Eye (tissue), 1 donor: ENCODE results near the gene FANCE.
A peak's percentile ranks its signal among the peaks of the same experiment; 100 is the strongest.
"Not testable (repeated sequence)": the region's sequence is repeated elsewhere in the genome, so short reads cannot be mapped to it uniquely, and the experiment has no call there.

ENCODE experiments used
- DNase-seq: peaks from one replicate; pipeline ENCODE4 v3.0.0-alpha.2; 2015

FANCE gene

DNA sequence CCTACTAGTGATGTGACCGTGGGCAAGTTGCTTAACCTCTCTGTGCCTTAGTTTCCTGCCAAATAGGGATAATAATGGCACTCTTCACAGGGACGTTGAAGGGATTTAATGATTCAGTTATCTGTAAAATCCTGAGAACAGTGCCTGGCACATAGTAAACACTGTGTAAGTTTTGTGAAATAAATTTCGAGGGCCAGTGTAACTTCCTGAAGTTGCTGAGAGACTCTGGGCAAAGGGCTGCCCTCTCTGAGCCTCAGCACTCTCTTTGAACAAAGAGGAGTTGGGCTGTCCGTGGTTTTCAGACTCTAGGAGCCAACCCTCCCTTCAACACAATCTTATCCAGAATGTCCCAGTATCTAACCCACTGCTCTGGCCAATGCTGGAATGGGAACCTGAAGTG, 47.2 kb downstream of the FANCE start:
- DNase-seq = no peak

DNA sequence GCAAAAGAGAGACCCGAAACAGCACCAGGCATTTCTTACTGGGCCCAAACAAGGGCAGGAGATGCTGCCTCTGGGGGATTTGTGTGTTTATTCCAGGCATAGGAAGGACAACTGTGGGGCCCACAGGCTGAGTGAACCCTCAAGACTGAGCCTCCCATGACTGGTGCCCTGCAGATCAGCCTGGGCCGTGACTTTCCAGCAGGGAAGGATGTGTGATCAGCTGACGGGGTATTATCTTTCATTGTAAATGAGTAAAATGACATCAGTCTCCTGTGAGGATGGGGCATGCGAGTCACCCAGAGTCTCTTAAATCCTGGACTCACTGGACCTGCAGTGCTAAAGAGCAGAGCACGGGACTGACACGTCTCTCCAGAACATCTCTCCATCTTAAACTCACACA, 48.6 kb downstream of the FANCE start:
- no peak for DNase-seq

DNA sequence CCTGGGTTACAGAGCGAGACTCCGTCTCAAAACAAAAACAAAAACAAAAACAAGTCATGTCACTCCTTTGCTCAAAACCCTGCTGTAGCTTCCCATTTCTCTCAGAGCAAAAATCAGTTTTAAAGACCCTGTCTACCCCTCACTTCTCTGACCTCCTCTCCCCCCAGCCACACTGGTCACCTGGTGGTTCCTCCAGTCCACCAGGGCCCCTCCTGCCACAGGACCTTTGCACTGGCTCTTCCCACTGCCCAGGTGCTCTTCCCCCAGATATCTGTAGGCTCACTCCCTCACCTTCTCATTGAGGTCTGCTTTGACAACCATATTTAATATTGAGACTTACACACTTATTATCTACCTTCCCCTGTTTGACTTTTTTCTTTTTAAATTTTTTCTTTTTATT, 49.6 kb downstream of the FANCE start:
- DNase-seq = no peak

DNA sequence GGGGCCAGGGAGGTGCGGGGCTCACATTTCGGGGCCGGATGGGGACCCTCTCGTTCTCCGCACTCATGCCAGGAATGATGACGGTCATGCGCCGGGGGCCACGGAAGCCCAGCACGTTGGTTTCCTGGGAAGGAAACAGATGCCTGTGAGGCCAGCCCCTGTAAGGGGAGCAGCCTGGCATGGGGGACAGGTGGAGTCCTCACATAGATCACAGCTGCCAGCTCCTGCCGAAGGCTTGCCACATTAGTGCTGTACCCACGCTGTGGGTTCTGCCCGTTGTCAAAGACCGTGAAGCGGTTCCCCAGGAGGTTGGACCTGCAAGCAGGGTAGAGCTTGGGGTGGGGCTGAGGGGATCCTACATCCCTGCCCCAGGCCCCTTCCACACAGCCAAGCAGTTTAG, 51.4 kb downstream of the FANCE start:
- DNase-seq = no peak

DNA sequence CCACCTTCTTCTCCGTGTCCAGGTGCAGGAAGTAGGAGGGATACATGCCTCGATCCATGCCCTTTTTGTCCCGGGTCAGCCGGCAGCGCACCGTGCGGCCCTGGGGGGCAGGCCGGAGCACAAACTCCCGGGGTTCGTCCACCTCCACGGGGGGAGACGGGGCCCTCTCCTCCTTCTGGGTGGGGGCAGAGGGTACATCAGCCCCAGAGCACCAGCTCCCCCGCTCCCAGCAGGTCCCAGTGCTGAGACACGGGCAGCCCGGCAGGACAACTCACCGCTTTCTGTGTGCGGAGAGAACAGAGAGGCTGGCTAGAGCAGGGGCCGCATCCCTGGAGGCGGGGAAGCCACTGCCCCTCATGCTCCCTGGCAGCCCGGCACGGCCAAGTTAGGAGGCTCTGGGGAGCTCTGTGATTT, 53.9 kb downstream of the FANCE start:
- no peak for DNase-seq

DNA sequence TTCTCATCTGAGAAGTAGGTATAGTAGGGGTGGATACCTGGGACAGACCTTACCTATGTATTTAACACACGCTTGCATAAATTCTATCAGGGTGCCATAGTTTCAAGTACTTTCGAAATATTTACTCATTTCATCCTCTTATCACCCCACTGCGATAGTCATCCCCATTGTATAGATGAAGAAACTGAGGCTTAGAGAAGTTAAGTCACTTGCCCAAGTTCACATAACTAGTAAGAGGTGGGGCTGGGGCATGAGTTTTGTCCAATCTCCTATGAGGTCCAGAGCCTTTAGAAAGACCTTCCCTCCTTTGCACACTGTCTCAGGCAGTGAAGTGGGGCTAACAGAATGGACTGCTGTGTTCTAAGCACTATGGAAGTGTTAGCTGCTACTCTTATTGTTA, 54.4 kb downstream of the FANCE start:
- DNase-seq = no peak

DNA sequence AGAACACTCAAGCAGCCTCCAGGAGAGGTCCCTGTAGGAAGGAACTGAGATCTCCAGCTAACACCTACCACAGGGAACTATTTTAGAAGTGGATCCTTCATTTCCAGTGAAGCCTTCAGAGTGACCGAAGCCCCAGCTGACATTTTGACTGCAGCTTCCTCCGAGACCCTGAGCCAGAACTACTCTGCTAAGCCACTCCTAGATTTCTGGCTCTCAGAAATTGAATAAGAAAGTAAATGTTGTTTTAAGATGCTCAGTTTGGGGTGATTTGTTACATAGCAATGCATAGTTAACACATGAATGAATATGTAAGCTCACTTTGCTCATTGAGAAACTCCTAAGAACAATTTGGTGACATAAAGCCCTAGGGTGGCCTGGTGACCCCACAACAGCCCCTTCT, 55.1 kb downstream of the FANCE start:
- DNase-seq = no peak

DNA sequence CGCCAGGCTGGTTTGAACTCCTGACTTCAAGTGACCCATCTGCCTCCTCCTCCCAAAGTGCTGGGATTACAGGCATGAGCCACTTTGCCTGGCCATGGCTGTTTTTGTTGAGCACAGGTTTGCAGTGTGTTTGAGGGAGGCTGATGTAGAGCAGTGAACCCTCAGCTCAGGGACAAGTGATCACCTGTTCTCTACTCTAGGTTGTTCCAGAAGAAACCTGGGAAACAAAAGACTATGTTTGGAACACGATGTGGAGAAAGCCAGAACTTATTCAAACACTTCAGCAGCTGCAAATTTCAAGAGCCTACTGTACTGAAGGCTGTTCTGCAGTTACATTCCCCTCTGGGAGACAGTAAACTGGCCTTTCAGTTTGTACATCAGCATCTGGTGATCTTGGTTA, 55.9 kb downstream of the FANCE start:
- DNase-seq = no peak

DNA sequence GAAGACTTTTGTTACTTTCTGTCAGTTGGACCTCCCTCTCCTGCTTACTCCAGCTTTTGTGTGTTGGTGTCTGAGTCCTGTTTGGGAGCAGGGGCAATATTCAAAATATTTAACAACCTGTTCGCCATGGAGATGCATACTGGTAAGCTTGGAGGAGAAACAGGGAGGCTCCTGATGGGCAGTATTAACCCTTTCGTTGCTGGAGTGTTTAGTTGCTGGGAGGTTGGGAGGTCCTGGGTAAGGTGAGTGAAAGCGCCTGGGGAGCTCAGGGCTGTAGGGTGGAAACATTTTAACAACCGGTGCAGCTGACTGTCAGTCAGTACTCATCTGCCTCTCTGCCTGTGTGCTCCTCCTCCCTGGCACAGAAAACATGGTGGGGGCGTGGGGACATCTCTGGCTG, 56.4 kb downstream of the FANCE start:
- DNase-seq = no peak

DNA sequence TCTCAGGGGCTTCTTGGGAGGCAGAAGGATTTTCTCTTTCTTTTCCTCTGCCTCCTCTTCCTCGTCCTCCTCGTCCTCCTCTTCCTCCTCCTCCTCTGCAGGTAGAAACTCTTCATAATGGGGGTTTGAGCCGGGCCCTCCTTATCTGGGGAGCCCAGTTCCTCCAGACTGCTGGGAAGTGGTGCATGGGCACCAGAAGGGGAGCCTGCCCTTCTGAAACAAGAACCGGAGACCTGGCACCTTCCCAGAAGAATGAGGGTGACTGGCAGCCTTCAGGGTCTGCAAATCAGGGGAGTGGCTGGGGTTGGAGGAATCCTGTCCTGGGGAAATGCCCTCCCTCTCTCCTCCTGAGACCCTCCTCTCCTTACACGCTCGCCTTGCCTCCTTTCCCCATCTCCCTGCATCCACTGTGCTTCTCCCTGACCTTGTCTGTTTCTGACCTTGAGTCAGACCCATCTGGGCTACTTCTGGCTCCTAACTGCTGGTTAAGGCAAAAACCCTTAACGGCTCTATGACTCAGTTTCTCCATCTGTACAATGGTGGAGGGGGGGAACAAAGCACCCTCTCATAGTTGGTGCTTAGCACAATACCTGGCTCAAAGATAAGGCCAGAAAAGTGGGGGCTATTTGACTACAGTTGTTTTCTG, 58.9 kb downstream of the FANCE start:
- no peak for DNase-seq

DNA sequence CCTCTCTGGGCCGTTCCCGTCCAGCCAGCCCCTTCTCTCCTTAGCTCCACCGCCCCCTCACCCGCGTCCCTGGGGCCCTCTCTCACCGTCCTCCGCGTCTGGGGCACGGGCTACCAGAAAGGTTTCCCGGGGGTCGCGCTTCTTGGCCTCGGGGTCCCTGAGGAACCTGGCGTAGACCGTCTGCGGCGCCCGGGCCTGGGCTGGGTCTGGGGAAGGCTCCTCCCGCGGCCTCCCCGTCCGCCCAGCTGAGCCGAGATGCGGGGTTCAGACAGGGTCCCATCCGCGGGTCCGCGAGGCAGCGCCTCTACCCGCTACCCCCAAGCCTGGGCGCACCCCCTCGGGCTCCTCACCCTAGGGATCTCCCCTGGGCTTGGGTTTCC, 59.4 kb downstream of the FANCE start:
- DNase-seq = no peak

DNA sequence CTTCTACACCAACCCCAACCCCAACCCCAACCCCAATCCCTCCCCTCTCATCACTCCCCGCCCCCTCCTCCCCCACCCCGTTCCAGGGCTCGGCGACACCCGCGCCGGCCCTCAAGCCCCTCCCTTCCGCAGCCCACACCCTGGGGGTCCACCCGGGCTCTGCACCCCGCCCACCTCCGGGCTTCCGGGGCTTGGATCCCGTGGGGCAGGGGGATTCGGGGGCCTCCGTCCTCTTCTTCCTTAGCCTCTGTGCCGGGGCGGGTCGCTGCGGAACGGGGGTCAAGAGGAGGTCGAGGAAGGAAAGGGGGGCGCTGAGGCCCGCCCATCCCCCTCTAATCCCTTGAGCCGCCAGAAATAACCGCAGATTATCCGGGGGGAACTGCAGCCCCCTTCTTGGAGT, 59.9 kb downstream of the FANCE start:
- peak; percentile 67 for DNase-seq

DNA sequence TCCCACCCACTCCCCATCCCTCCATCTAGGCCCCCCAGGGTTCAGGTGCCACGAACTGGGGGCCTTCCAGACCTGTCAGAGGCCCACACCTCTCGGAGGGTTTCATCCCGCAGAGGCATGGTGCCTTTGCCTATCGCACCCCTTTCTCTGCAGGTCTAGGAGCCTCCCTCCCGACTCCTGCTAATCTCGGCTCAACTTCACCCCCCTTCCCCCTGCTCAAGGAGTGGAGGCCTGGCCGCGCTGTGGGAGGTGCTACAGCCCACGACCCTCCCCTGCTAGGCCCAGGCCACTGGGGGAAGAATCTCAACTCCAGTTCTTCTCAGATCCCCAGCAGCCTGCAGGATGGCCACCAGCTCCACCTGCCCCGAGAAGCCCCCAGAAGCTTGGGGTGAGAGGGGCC, 60.6 kb downstream of the FANCE start, which contains the start of gene TULP1:
Gene TULP1, minus strand, starts transcription at position 157 of the 400 bp plus-strand sequence. Its CDS starts 38 bp downstream, at position 119.
- no peak for DNase-seq

DNA sequence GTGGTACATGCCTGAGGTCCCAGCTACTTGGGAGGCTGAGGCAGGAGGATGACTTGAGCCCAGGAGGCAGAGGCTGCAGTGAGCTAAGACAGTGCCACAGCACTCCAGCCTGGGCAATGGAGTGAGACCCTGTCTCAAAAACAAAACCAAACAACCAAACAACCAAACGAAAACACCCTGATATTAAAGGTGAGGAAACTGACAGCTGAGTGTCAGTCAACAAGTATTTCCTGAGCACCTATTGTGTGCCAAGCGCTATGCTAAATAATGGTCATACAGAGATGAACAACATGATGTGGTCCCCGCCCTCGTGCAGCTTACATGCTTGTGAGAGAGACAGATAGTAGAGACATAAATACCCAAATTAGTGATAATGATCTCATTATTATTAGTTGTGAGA, 62.4 kb downstream of the FANCE start:
- no peak for DNase-seq

DNA sequence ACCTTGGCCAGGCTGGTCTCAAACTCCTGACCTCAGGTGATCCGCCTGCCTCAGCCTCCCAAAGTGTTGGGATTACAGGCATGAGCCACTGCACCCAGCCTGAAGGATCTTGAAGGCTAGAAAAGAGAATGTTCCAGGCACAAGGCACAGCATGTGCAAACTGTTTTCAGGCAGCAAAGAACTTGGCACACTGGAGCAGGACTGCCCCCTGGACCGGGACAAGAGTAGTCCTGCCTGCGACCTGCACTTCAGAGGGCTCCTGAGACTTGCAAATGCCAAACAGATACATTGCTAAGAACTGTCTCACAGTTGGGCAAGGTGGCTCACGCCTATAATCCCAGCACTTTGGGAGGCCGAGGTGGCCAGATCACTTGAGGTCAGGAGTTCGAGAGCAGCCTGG, 63.8 kb downstream of the FANCE start:
- not testable (repeated sequence) for DNase-seq
